ENCODE data around the gene TGM5.

DNA sequence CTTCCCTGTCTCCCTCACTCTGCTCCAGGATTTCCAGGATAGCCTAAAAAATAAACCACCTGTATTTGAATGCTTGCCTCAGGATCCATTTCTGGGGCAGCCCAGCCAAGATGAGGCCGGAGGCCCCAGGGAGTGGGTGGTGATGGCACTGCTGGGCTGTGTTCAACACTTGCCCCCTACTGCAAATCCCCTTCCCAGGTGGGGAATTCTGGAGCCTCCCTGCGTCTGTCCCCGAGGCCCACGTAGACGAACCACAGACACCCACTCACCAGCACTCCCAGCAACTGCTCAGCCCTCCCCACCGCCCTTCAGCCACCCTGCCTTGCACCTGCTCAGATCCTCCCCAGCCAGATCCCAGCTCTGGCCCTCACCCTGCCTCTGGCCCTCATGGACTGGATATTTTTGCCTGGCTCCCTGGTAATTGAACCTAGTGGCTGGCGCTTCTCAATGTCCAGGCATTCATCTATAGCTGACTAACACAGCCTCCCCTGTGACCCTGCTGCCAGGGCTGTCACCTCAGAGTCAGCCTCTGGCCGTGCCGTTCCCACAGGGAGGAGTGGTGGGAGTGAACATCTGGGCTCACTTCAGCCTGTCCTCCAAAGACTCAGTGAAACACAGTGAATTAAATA is 28.8 kb downstream of the TGM5 start:
- TF ChIP-seq POLR2A (IDR thresholded peaks at IDR 0.05; ENCODE audit: low read depth, low read length) (no peak), POLR2AphosphoS5 (IDR thresholded peaks at IDR 0.05; ENCODE audit: low read depth, low read length) (no peak)
